ENCODE measurements around the gene SLC6A2.
"Not testable (repeated sequence)": the region's sequence is repeated elsewhere in the genome, so short reads cannot be mapped to it uniquely, and the experiment has no call there.

SLC6A2 gene
- total RNA-seq = 0 reads per million in 3 experiments

DNA sequence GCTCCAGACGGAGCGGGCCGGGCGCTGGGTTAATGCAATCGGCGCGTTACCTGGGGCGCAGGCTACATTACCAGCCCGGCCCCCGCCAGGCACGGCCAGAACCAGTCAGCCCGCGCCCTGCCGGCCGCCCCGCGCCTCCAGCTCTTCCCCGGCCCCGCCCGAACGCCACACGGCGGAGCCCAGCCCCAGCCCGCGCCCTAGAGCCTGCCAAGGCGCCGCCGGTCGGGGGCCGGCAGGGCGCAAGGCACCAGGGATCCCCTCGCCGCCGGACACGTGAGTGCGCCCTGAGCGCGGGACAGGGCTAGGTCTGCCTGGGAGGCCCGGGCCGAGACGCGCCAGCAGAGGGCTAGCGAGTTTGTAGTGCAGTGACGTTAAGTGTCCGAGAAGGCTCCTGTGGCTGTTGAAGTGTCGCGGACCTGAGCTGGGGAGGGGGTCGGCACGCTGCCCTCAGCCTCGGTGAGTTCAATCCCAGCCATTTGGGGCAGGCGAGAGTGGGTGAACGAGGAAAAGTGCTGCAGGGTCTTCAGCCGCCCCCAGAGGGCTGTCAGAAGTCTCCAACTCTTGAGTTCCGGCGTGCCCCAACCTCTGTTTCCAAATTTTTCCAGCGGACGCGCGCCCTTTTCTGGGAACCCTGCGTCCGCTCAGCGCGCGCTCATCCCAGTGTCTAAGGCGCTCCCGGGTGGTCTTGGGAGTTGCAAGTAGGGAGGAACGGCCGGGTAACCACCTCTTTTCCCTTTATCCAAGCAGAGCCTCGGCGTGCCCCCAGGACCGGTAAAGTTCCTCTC is at the start of gene SLC6A2:
Gene SLC6A2, plus strand, starts transcription at position 92 of the 785 bp plus-strand sequence. CDS start 707 bp downstream, outside the sequence.
- DNase-seq = no peak

DNA sequence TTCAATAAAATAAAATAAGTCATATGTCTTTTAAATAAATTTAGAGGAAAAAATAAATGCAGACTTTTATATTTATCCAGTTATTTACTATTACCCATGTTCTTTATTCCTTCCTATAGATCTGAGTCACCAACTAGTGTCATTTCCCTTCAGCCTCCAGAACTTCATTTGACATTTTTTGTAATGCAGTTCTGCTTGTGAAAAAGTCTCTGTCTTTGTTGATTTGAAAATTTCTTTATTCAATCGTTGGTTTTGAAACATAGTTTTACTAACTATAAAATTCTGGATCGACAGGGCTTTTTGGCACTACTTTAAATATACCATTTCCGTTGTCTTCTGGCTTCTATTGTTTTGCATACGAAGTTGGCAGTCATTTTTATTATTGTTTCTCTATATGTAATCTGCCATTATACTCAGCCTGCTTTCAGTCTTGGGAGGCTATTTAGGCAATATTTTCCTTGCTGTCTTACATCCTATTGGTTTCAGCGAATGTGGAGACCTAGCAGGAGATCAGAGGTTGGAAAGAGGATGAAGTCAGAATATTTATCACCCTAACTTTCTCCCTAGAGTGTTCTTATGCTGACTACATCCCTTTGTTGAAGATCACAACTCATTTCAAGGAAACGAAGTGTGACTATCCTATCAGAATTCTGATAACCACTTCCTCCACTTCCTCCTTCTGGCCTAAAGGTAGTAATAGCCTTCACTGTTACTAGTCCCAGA is 42.0 kb upstream of the SLC6A2 start:
- no peak for DNase-seq

DNA sequence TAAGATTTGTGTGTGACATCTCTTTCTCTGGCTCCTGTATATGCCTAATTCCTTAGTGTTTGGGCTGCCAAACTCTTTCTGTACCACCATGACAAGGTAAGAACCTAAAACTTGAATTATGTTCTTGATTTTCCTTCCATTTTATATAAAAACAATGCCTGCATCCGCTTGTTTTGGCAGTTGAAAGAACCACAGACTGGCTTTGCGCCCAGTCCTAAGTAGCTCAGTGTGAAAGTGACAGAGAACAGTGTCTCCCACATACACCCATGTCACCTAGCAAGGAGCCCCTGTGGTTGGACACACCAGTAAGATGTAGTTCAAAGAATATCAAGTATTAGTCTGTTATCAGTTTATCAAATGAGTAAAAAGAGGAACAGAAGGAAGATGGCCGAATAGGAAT is 40.7 kb upstream of the SLC6A2 start:
- no peak for DNase-seq

DNA sequence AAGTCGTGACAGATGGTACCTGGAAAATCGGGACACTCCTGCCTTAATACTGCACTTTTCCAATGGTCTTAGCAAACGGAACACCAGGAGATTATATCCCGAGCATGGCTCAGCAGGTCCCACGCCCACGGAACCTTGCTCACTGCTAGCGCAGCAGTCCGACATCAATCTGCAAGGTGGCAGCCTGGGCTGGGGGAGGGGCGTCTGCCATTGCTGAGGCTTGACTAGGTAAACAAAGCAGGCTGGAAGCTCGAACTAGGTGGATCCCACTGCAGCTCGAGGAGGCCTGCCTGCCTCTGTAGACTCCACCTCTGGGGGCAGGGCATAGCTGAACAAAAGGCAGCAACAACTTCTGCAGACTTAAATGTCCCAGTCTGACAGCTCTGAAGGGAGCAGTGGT is 40.1 kb upstream of the SLC6A2 start:
- DNase-seq = not testable (repeated sequence)

DNA sequence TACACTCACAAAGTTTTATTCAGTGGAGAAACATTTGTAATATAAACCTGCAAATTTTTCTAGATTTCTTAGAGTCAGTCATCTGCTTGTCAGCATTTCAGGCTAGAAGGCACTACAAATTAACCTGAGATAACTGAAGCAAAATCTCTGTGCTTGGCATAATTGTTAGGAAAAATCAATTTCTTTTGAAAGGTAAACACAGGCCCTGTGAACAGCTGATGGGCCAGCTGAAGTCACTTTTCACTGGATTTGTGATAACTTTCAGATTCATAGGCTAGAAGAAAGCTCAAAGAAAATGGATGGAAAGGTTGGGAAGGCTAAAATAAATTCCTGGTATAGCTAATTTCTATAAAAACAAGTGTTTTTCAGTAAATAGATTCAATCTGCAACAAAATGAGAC is 34.0 kb upstream of the SLC6A2 start:
- no peak for DNase-seq

DNA sequence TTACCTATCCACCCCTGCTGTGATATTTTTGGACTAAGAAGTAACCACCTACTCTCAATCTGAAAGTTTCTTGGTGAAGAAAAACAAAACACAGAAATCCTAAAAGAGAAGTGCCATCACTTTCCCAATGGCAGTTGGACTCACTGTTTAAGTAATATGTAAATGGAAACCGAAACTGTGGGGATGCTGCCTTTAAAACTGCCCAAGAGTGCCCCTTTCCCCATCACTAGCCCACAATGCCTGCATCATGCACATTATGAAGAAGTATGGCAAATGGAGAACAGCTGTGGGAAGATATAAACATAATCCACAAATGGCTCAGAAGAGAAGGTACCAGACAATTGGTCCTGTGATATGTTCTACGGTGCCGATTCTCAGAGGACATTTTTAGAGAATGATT is 33.5 kb upstream of the SLC6A2 start:
- DNase-seq = no peak

DNA sequence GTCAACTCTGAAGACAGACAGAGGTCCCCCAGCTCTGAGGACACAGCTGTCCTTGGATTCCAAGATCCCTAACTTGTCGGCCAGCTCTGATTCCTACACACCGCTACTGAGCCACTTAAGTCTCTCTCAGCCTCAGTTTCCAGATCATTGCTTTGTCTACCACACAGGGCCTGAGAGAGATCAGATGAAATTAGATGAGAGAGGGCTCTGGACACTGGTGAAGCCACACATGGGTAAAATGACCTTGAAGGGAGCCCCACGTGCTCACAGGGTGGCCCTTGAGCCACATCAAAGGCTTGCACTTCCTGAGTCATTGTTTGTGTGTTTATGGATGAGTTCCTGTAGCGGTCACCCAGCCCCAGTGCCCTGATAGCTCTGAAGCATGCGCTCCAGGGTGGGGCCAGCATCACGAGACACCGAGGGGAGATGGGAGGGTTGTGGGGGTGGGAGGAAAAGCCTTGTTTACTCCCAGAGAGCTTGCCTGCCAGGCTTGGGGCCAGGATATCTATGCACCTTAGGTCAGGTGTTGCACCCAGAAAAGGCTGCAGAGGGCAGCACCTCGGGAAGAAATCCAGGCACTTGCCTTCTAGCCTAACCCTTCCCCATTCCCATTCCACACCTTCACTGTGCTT is 32.7 kb upstream of the SLC6A2 start:
- DNase-seq = no peak

DNA sequence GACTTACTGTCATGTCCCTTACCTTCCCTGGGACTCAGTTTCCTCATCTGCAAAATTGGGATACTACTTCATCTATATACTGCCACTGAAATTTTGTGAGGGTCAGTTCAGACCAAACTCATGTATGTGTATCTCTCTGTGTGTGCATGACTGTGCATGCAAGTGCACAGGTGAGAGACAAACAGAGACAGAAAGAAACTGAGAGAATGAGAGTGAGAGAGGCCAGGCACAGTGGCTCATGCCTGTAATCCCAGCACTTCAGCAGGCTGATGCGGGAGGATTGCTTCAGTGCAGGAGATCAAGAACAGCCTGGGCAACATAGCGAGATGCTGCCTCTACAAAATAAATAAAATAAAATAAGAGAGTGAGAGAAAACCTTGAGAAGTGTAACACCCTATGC is 32.1 kb upstream of the SLC6A2 start:
- DNase-seq = no peak

DNA sequence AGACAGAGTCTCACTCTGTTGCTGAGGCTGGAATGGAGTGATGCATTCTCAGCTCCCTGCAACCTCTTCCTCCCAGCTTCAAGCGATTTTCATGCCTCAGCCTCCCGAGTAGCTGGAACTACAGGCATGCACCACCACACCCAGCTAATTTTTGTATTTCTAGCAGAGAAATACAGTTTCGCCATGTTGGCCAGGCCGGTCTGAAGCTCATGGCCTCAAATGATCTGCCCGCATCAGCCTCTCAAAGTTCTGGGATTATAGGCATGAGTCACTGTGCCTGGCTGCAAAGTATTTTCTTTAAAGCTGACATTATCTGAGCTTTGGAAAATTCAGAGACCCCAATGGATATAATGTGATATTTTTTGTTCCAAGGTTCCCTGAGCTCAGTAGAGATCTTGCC is 31.1 kb upstream of the SLC6A2 start:
- DNase-seq = no peak

DNA sequence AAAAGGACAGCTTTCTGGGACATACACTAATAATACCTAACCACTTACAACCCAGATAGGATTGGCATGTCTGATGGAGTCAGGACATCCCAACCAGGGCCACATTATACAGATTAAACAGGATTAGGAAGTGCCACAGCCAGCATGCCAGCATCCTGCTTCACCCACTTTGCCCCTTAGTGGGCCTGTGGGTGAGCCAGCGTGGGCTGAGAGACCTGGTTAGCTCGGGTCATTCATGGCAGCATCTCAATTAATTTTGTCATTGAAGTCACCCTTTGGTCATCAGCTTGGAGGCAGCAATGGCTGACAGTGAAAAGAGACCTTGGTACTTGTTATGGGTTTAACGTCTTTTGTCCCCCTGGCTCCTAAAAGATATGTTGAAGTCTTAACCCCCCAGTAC is 29.9 kb upstream of the SLC6A2 start:
- no peak for DNase-seq

DNA sequence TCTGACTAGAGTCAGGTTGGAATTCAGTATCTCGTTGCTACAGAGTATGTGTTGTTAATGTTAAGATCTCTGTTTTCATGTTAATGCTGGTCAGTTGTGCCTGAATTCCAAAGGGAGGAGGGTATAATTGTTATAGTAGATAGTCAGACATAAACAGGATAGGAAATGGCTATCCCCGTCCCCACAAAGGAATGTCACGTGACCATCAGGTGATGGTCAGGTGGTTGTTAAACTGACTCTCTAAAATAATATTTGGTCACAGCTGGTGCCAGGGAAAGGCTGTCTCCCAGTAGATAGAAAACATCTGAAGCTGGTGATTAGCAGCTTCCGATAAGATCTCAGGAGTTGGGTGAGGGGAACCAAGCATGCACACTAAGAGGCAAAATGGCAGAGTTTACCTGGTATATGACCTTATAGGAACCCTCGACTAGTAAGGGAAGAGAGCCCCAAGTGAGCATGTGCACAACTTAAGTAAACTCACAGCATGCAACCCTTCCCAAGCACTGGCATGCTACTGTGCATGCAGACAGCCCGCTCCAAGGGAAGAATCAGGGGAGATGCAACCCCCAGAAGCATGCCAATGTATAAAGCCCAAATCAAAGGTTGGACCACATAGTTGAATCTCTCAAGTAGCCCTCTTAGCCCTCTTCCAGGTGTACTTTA is 27.4 kb upstream of the SLC6A2 start:
- DNase-seq = no peak

DNA sequence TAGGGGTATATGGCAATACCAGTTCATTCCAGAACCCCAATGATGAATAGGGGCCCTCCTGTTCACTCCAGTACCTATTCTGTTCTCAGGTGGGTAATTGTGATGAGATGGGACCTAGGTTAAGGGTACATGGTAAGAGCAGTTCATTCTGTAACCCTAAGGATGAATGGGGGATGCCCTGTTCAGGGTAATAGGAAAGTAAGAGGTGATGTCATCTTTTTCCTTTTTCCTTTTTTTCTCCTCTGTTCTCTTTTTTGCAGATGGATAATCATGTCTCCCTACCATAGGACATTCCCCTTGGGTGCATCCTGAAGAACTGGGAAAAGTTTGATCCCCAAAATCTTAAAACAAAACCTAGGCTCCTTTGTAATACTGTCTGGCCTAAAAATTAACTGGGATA is 25.0 kb upstream of the SLC6A2 start:
- no peak for DNase-seq

DNA sequence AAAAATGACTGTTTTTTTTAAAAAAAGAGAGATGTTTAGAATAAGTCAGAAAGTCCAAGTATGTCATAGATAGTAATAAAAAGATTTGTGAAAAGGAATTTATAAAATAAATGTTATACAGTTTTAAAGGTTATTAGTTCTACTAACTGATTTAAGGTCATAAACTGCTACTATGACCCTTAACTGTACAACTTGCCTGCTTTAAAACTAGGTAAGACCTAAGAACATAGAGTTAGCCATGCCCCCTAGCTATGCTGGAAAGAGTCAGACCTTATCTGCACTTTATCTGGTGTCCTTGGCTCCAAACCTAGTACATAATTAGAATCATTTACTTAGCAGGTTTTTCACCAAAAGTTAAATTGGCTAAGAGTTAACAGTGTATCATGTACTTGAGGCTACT is 23.5 kb upstream of the SLC6A2 start:
- no peak for DNase-seq

DNA sequence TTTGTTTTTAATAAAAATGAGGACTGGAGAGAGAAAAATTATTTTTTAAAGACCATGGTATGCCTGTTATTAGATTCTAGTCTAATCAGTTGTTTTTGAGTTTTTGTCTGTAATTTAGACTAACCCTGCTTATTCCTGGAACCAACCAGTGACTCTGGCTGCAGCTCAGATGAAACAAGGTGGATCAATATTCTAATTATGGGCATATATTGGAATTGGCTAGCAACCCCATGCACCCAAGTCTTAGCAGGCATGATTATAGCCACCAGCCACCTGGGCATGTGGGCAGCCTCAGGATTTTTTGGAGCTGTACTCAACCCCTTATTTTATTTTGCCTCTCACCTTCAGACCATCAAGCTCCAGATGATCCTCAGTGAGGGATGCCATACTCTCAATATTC is 21.6 kb upstream of the SLC6A2 start:
- DNase-seq = no peak

DNA sequence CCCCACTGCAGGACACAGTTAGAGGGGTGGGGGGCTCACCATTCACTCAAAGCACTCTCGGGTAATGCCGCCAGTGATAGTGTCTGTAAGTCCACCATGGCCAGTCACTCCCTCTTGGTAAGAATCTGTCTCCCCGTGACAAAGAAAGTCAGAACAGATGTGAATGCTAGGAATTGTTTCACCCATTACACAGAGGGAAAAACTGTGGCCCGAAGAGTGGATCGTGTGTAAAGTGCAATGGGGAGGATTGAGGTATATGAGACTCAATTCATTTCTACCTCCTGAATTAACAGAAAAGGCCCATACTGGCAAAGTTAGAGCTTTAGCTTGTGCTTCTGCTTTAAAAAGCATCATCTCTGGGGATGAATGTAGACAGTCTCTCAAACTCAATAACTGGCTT is 17.5 kb upstream of the SLC6A2 start:
- DNase-seq = no peak

DNA sequence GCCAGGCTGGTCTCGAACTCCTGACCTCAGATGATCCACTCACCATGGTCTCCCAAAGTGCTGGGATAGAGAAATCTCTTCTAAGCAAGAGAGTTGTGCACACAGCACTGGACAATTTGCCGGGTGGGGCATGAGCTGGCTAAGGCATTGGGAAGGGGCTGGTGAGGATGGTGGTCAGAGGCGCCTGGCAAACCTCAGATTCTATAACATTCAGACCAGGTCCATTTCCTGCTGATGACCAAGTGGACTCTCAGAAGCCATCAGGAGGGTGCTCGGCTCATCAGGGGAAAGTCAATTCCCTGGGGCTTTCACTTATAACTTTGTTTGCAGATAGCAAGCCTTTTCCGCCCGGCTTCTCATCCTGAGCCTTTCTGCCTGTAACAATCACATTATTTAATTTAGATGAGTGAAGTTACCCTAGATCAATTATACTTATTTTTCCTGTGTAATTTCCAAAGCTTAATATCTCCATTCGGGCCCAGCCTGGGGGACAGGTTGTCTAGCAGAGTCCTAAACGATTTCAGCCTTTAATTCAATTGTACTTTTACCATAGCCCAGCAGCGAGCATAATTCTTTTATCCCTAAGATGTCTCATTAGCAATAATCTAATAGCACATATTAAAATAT is 15.0 kb upstream of the SLC6A2 start:
- no peak for DNase-seq

DNA sequence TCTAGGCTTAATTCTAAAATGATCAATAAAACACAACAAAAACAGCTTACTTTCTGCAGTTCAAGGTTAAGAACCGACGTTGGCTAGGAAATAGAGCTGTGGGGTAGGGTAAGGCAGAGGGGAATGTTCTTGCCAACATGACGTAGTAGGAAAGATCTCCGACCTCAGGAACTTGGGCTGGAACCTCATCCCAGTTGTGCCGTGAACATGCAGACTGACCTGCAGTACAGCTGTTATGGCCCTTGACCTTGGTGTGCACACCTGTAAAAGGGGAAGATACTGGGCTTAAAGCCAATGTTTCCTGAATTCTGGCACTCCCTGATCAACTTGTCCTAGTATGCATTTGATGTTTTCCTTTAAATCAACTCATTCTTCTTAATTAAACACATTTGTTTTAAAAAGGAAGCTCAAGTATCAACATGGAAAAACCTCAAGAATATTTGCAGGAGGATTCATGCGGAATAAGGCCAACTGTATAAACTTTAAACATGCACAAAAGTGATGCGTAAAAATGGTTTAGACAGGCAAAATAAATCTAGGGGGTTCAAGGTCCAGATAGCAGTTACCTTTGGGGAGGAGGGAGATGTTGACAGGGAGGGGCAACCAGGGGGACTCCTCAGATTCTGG is 14.2 kb upstream of the SLC6A2 start:
- no peak for DNase-seq

DNA sequence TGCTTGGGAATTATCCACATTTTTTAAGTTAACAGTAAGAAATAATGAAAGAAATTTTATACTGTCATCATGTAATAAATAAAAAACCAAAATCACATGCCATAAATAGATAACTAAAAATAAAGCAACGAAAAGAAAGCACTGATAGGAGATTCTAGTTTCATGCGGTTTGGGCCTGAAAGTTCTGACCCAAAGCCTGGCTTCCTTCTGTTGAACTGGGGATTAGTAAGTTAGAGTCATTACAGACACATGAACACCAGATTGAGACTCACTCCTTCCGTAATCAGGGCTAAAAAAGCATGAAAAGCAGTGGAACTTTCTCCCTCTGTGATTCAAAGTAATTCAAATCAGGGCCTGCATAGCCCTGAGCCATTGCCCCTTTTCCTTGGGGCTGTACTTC is 13.2 kb upstream of the SLC6A2 start:
- DNase-seq = no peak

DNA sequence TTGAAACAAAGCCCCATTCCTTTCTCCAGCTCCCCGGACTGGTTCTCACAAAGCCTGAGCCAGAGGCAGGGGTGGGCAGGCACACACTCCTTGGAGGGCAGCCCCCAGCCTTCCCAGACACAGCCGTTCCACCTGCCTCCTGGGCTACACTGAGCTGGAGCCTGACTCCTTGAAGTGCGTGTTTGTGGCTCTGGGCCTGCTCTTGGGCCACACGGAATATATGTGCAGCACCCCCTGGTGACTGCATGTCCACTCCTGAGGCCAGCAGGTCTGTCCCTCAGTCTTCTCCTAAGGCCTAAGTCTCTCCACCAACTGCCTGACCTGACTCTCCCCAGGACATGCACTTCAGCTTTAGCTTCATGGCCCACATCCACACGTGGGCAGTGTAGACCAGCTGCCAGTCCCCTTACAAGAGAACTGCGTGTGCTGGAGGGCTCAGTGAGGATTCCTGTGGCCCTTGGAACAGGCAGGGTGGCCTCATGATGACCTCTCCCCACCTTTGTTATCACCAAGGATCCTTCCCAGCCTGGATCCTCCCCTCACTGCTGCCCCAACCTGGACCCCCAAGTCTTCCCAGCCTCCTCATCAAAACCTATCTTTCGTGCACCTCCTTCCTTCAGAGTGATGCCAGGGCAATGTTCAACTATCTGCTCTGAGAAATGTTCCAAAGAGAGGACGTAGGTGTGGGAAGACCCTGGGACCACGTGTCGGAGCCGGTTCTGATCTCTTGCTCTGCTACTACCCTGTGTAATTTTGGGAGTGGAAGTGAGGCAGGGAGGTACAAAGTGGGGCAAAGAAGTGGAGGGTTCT is 12.4 kb upstream of the SLC6A2 start:
- DNase-seq = no peak

DNA sequence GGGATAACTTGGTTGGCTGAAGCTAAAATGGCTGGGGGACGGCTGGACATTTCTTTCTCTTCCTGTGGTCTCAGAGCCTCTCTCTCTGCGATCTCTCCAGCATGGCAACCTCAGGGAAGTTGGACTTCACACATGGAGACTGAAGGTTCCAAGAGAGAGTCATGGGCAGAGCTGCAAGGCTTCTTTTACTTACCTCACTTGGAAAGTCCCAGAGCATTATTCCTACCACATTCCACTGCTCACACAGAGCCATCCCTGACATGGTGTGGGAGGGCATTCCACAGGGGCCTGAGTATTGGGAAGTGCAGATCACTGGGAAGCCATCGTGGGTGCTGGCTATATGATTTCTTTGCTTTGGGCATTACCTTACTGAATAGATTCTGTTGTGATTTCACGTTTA is 9.8 kb upstream of the SLC6A2 start:
- no peak for DNase-seq

DNA sequence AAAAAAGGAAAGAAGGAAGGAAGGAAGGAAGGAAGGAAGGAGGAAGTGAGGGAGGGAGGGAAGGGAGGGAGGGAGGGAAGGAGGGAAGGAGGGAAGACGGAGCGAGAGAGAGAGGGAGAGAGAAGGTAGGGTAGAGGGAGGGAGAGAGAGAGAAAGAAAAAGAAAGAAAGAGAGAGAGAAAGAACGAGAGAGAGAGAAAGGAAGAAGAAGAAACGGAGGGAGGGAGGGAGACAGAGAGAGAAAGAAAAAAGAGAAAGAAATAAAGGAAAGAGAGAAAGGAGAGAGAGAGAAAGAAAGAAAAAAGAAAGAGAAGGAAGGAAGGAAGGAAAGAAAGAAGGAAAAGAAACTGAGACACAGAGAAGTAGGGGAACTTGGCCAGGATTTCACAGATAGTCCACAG is 8.4 kb upstream of the SLC6A2 start:
- no peak for DNase-seq

DNA sequence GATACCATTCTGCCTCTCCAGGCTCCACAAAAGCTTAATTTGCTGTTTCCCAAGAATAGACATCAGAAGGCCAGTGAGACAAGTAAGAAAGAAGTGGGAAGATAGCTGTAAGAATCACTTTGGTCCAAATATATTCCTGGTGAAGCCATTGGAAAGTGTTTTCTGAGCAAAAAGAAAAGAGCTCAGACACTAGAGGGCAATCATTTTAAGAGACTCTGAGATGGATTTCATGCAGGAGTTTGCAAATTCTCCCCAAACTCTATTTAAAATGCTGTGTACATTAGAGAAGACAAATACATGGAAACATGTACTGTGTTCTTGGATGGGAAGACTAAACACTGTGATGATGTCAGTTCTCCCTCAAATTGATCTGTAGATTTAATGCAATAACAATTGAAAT is 8.0 kb upstream of the SLC6A2 start:
- DNase-seq = no peak

Data from central memory CD4-positive, alpha-beta T cell (primary cell).